PC-9 (cell line): ENCODE data around the gene NID2. TPM values are rescaled to one million over a fixed set of nuclear protein-coding genes. Genes with fewer than 3 reads are reported as not detected.

ENCODE experiments used
- BruUV-seq: library from RNA; stranded (reverse); fragments of 400-500 nt; replicated peaks from 2 replicates; lab custom pipeline; 2021; lab: Mats Ljungman, UMichigan
- CTCF ChIA-PET: fragments of 300-600 bp; sonication (Branson Sonifier 250); formaldehyde crosslinking; loops from one replicate; lab custom pipeline; 2022; ENCODE audit warnings: antibody characterized with exemption; lab: Charles Lee
- POLR2A ChIA-PET: fragments of 300-600 bp; sonication (Branson Sonifier 250); formaldehyde crosslinking; loops from one replicate; lab custom pipeline; 2022; ENCODE audit warnings: antibody characterized with exemption; ENCODE audit not compliant: unreplicated experiment; lab: Charles Lee
- DNase-seq, 2 experiments: peaks; one replicate each; pipeline versions ENCODE4 v3.0.0 to v3.0.0-alpha.2; 2015 to 2022; ENCODE audit warnings: mixed read lengths in 1 of 2
- H2AFZ ChIP-seq: fragments of 200-600 bp; sonication (generic); 2 replicates; pipeline ENCODE4 v1.8.1; 2017; ENCODE audit warnings: antibody characterized with exemption
- H3F3A ChIP-seq: fragments of 200-600 bp; sonication (generic); 2 replicates; pipeline ENCODE4 v1.8.1; 2017; ENCODE audit warnings: antibody characterized with exemption, mild to moderate bottlenecking, low read depth; ENCODE audit not compliant: insufficient read depth
- H3K27ac ChIP-seq: fragments of 200-600 bp; sonication (generic); 2 replicates; pipeline ENCODE4 v1.6.1; 2016; ENCODE audit warnings: mixed run types
- H3K27me3 ChIP-seq: fragments of 200-600 bp; sonication (generic); 2 replicates; pipeline ENCODE4 v1.6.1; 2016; ENCODE audit warnings: low read depth, mixed run types; ENCODE audit not compliant: insufficient read depth
- H3K36me3 ChIP-seq: fragments of 200-600 bp; sonication (generic); 2 replicates; pipeline ENCODE4 v1.6.1; 2016; ENCODE audit warnings: low read depth, mixed run types
- H3K4me1 ChIP-seq: fragments of 200-600 bp; sonication (generic); replicated peaks from 2 replicates; pipeline ENCODE4 v1.6.1; 2016; ENCODE audit warnings: mixed run types; ENCODE audit not compliant: insufficient read depth
- H3K4me2 ChIP-seq: fragments of 200-600 bp; sonication (generic); 2 replicates; pipeline ENCODE4 v1.6.1; 2017; ENCODE audit warnings: mixed run types
- H3K4me3 ChIP-seq: fragments of 200-600 bp; sonication (generic); 2 replicates; pipeline ENCODE4 v1.6.1; 2016; ENCODE audit warnings: mixed run types
- H3K79me2 ChIP-seq: fragments of 200-600 bp; sonication (generic); 2 replicates; pipeline ENCODE4 v1.6.1; 2017; ENCODE audit warnings: low read depth, mixed run types
- H3K9me2 ChIP-seq: fragments of 200-600 bp; sonication (generic); 2 replicates; pipeline ENCODE4 v1.8.1; 2017; ENCODE audit warnings: mild to moderate bottlenecking; ENCODE audit not compliant: insufficient read depth
- H3K9me3 ChIP-seq: fragments of 200-600 bp; sonication (generic); 2 replicates; pipeline ENCODE4 v1.8.1; 2016; ENCODE audit warnings: low read depth; ENCODE audit not compliant: insufficient read depth
- H4K20me1 ChIP-seq: fragments of 200-600 bp; sonication (generic); 2 replicates; pipeline ENCODE4 v1.8.1; 2017; ENCODE audit not compliant: insufficient read depth
- EZH2 ChIP-seq: fragments of 200-600 bp; sonication (generic); IDR thresholded peaks from 2 replicates; pipeline ENCODE4 v1.8.0; 2017; ENCODE audit warnings: antibody characterized with exemption, low read depth
- intact Hi-C: fragments of 100-400 bp; cut with micrococcal nuclease; formaldehyde crosslinking; loops from one replicate; pipeline ENCODE4 v1.10.0; 2022; ENCODE audit not compliant: unreplicated experiment
- total RNA-seq: library from RNA; stranded (reverse); gene quantifications from 2 replicates; pipeline ENCODE4 v1.2.3, GENCODE V29; 2021
- TF ChIP-seq, protein P1 (sequence below): fragments of 200-600 bp; sonication (generic); conservative IDR thresholded peaks from 2 replicates; pipeline ENCODE4 v1.6.1; 2017; ENCODE audit warnings: mixed run types, antibody characterized with exemption, mild to moderate bottlenecking, moderate library complexity

The NID2 gene
- total RNA-seq, 1 experiment from 2014 or later = 0.11 TPM

DNA sequence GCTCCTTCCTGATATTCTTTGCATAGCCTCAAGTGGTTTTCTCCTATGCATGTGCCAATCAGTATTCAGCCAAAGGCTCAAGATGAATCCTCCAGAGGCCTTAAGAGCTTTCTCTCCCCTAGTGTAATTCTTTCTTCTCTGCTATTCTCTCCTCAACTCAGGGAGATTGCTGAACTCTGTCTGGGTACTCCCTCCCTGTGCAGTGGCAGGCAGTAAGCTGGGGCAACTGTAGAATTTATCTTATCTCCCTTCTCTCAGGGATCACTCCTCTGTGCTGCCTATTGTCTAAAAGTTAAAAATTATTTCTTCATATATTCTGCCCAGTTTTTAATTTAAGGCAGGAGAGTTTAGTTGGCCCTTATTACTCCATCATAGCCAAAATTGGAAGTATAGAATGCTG is 108.0 kb downstream of the NID2 start:
- Histone ChIP-seq H3K27me3 (no peaks in the 10 kb centered on the region), H3K27ac (no peak overlapping the region), H4K20me1 (no peaks in the 10 kb centered on the region), H3K9me2 (no peaks in the 10 kb centered on the region; the same call in 1 of the 2 replicates), H3K4me3 (no peak overlapping the region), H3F3A (no peaks in the 10 kb centered on the region), H3K9me3 (no peaks in the 10 kb centered on the region), H2AFZ (no peak overlapping the region), H3K36me3 (no peaks in the 10 kb centered on the region), H3K4me2 (no peak overlapping the region), H3K79me2 (no peaks in the 10 kb centered on the region), H3K4me1 (no peaks in the 10 kb centered on the region)
- TF ChIP-seq, protein P1, sequence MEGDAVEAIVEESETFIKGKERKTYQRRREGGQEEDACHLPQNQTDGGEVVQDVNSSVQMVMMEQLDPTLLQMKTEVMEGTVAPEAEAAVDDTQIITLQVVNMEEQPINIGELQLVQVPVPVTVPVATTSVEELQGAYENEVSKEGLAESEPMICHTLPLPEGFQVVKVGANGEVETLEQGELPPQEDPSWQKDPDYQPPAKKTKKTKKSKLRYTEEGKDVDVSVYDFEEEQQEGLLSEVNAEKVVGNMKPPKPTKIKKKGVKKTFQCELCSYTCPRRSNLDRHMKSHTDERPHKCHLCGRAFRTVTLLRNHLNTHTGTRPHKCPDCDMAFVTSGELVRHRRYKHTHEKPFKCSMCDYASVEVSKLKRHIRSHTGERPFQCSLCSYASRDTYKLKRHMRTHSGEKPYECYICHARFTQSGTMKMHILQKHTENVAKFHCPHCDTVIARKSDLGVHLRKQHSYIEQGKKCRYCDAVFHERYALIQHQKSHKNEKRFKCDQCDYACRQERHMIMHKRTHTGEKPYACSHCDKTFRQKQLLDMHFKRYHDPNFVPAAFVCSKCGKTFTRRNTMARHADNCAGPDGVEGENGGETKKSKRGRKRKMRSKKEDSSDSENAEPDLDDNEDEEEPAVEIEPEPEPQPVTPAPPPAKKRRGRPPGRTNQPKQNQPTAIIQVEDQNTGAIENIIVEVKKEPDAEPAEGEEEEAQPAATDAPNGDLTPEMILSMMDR = no peak
- TF ChIP-seq EZH2 = no peak
- intact Hi-C loops = no loop called here
- CTCF ChIA-PET = no interaction called here
- DNase-seq = no peak
- no TSS peak for BruUV-seq
- POLR2A ChIA-PET = no interaction called here

GRCh38 chr14:51959928-51960327 is 108.9 kb downstream of the NID2 start:
- H3K4me2 ChIP-seq = no peak overlapping the region
- intact Hi-C loops = no loop called here
- H3K79me2 ChIP-seq = no peaks in the 10 kb centered on the region
- no peaks in the 10 kb centered on the region for H4K20me1 ChIP-seq
- no peak overlapping the region for H3K4me3 ChIP-seq
- DNase-seq = no peak
- TF ChIP-seq EZH2 = no peak
- TF ChIP-seq, protein P1 = no peak
- no peaks in the 10 kb centered on the region for H3F3A ChIP-seq
- no peaks in the 10 kb centered on the region for H3K9me3 ChIP-seq
- H3K4me1 ChIP-seq = no peaks in the 10 kb centered on the region
- POLR2A ChIA-PET = no interaction called here
- H3K27ac ChIP-seq = no peak overlapping the region
- no peaks in the 10 kb centered on the region for H3K27me3 ChIP-seq
- CTCF ChIA-PET = no interaction called here
- H3K9me2 ChIP-seq = no peaks in the 10 kb centered on the region; the same call in 1 of the 2 replicates
- no peak overlapping the region for H2AFZ ChIP-seq
- no peaks in the 10 kb centered on the region for H3K36me3 ChIP-seq
- no TSS peak for BruUV-seq

GRCh38 chr14:51957950-51958349 is 110.9 kb downstream of the NID2 start:
- no peak for TF ChIP-seq EZH2
- TF ChIP-seq, protein P1 = no peak
- H4K20me1 ChIP-seq = no peaks in the 10 kb centered on the region
- H3K4me2 ChIP-seq = no peak overlapping the region
- H2AFZ ChIP-seq = no peak overlapping the region
- no peaks in the 10 kb centered on the region; the same call in 1 of the 2 replicates for H3K9me2 ChIP-seq
- no peak for DNase-seq
- intact Hi-C loops = no loop called here
- ChIA-PET CTCF (no interaction called here), POLR2A (no interaction called here)
- no peaks in the 10 kb centered on the region for H3K79me2 ChIP-seq
- H3F3A ChIP-seq = no peaks in the 10 kb centered on the region
- no peaks in the 10 kb centered on the region for H3K27me3 ChIP-seq
- no peak overlapping the region for H3K4me3 ChIP-seq
- no peak overlapping the region for H3K27ac ChIP-seq
- no TSS peak for BruUV-seq
- no peaks in the 10 kb centered on the region for H3K4me1 ChIP-seq
- no peaks in the 10 kb centered on the region for H3K36me3 ChIP-seq
- no peaks in the 10 kb centered on the region for H3K9me3 ChIP-seq

Other genes starting within 250 kb of the NID2 start
- 0.33 TPM in 1 of 2 replicates, not detected in the other for gene GNG2, start 208.4 kb downstream of the NID2 start, total RNA-seq
- 162 and 184 TPM in 2 replicates for gene RTRAF, start 79.5 kb downstream of the NID2 start, total RNA-seq
- not detected in 2 replicates for gene PTGDR, start 198.6 kb upstream of the NID2 start, total RNA-seq
- 0.15 TPM in 1 of 2 replicates, not detected in the other for gene PTGER2, start 245.3 kb upstream of the NID2 start, total RNA-seq